NCI-H69 (cell line): ENCODE data around the gene GPSM3.
"Not testable (repeated sequence)": the region's sequence is repeated elsewhere in the genome, so short reads cannot be mapped to it uniquely, and the experiment has no call there.

ENCODE experiments used
- DNase-seq: peaks from one replicate; lab custom pipeline; 2025; lab: John Stamatoyannopoulos, UW

The GPSM3 gene

GRCh38 chr6:32192608-32193039 lies at the start of gene GPSM3:
TSS of gene GPSM3 (minus strand) at chr6:32192643. CDS start at chr6:32192513, 130 bp downstream.
- DNase-seq, result peak; percentile 48

GRCh38 chr6:32240686-32241085 lies 48.2 kb upstream of the GPSM3 start:
- no peak for DNase-seq

GRCh38 chr6:32239462-32239861 lies 47.0 kb upstream of the GPSM3 start:
- DNase-seq, result no peak

- DNase-seq, result peak; percentile 13
Observed at GRCh38 chr6:32234934-32235333, 42.5 kb upstream of the GPSM3 start.

GRCh38 chr6:32226434-32226833 lies 34.0 kb upstream of the GPSM3 start:
- DNase-seq, result peak; percentile 55

GRCh38 chr6:32224696-32225095 lies 32.3 kb upstream of the GPSM3 start:
- DNase-seq, result no peak

- DNase-seq, result no peak
Observed at GRCh38 chr6:32223258-32224235, 31.1 kb upstream of the GPSM3 start, which contains the start of gene NOTCH4. TSS of gene NOTCH4 (minus strand) at chr6:32224067. CDS start at chr6:32223928, 139 bp downstream.

- DNase-seq, result no peak
Observed at GRCh38 chr6:32222333-32223230, 30.1 kb upstream of the GPSM3 start.

GRCh38 chr6:32220021-32220420 lies 27.6 kb upstream of the GPSM3 start:
- no peak for DNase-seq

GRCh38 chr6:32218167-32218566 lies 25.7 kb upstream of the GPSM3 start:
- DNase-seq, result no peak

GRCh38 chr6:32216998-32217397 lies 24.6 kb upstream of the GPSM3 start:
- DNase-seq, result peak; percentile 11

- DNase-seq, result no peak
Observed at GRCh38 chr6:32216285-32216684, 23.8 kb upstream of the GPSM3 start.

- no peak for DNase-seq
Observed at GRCh38 chr6:32215617-32216016, 23.2 kb upstream of the GPSM3 start.

- DNase-seq, result no peak
Observed at GRCh38 chr6:32214126-32214525, 21.7 kb upstream of the GPSM3 start.

- no peak for DNase-seq
Observed at GRCh38 chr6:32213649-32214048, 21.2 kb upstream of the GPSM3 start.

- no peak for DNase-seq
Observed at GRCh38 chr6:32212076-32212760, 19.8 kb upstream of the GPSM3 start.

- DNase-seq, result not testable (repeated sequence)
Observed at GRCh38 chr6:32211432-32211831, 19.0 kb upstream of the GPSM3 start.

GRCh38 chr6:32210191-32210601 lies 17.8 kb upstream of the GPSM3 start:
- DNase-seq, result no peak

GRCh38 chr6:32208996-32209395 lies 16.6 kb upstream of the GPSM3 start:
- DNase-seq, result no peak

- no peak for DNase-seq
Observed at GRCh38 chr6:32204268-32204715, 11.8 kb upstream of the GPSM3 start.

GRCh38 chr6:32203426-32204267 lies 11.2 kb upstream of the GPSM3 start:
- DNase-seq, result peak; percentile 83
